Activated CD8-positive, alpha-beta memory T cell treated with anti-CD3 and anti-CD28 coated beads for 24 hours (primary cell): ENCODE data around the gene KCTD8.

ENCODE experiments used
- DNase-seq: peaks from one replicate; pipeline ENCODE4 v3.0.0-alpha.2; 2020

The KCTD8 gene

DNA sequence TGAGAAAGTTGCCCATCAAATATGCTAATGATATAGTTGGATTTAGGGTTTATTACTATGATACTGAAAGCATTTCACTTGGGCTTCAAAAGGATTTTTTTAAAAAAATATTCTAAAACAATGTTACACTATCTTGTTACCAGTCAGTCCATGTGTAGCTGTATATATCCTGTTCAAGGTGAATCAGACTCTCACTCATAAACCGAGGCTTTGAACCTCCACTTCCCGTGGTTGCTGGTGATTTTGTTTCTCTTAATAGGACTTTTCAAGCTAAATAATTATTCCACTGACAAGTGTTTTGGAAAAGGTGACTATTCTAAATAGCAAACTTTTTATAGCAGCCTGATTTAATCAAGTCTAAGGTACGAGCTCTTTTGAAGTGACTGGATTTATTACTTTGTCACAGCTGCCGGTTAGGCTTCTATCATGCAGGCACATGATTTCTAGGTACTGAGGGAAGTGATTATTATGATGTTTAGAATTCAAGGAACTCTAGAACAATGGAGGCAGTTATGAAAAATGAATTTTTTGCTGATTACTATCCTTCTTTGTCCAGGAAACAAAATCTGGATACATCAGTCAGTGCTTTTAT, 287.7 kb downstream of the KCTD8 start:
- no peak for DNase-seq

GRCh38 chr4:44159991-44160390, 288.6 kb downstream of the KCTD8 start:
- DNase-seq, result no peak

DNA sequence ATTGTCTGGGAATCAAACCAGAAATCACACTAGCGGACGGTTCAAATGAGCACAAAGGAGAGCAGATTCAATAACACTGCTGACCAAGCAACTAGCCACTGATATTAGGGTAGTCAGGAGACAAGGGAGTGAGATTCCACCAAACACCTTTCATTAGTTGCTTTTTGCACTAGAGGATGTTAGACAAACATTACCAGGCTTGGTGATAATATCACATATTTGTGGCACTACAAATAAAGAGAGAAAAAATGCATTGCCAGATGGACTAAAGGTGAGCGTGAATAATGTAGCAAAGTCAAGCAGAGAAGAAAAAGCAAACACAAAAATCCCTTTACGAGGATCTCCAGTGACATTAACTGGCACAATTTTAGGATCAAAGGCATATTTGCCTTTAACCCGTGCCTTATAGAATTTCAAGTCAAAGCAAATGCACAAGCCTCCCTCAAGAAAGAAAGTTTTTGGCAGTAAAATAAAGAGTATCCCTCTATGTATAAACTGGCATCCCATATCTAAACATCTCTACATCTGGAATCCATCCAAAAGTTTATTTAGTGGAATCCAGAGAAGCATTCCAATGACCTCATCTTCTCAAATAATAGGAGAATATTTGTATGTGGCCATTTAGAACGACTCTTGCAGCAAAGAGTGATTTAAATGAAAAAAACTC, 290.9 kb downstream of the KCTD8 start:
- DNase-seq, result no peak

DNA sequence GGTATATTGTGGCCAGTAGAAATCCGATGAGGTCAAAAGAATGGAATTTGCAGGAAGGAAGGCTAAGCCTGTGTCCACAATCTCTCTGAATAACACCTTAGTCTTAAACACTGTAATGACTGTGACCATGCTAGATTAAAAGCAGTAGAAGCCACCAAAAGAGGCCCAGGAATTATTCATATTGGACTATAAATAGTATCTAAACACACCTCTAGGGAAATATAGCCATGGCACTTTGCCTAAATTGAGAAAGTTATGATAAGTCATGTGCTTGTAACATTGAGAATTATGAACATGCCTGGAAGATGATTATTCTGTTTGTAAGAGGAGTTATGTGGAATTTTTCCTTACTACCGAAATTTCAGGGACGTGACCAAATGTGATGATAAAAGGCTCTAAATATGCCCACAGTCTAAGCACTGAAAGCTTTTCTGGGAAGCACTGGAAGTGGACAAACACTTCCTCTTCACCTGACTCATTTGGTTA, 298.5 kb downstream of the KCTD8 start:
- no peak for DNase-seq

- no peak for DNase-seq
Observed at GRCh38 chr4:44149282-44149681, 299.3 kb downstream of the KCTD8 start.

GRCh38 chr4:44147571-44148075, 301.0 kb downstream of the KCTD8 start:
- DNase-seq, result no peak

- DNase-seq, result no peak
Observed at GRCh38 chr4:44146516-44146915, 302.1 kb downstream of the KCTD8 start.

DNA sequence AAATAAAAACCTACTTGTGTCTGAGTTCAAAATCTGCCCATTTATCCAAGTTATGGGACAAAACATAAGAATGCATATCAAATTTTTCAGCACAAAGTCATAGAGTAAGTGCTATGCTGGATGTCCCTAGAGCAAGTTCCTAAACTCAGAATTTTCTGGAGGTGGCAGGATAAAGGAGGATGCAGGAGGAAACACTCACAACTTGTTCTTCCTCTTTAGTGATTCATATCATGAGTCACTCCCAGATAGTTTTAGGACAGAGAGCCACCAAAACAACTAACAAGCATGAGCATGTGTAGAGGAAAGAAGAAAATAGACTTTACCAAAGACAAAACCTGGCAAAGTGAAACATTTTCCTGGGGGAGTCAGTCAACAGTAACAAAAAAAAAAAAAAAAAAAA, 302.7 kb downstream of the KCTD8 start:
- no peak for DNase-seq

GRCh38 chr4:44132526-44132925, 316.1 kb downstream of the KCTD8 start:
- DNase-seq, result no peak
